A549 (cell line): ENCODE measurements around the gene RPH3AL.

Source experiments
- BHLHE40 ChIP-seq: IDR thresholded peaks from 2 replicates; pipeline ENCODE4 v1.6.1; 2012; ENCODE audit warnings: low read depth, low read length, inconsistent platforms
- EP300 ChIP-seq, 2 experiments: fragments of >200 bp; sonication (Bioruptor Twin); formaldehyde crosslinking; IDR thresholded peaks; 2 replicates in 1 of 2; 3 replicates in 1 of 2; pipeline ENCODE4 v1.6.1; 2016 to 2017
- JUN ChIP-seq, 2 experiments: fragments of >200 bp; sonication (Bioruptor Twin); formaldehyde crosslinking; IDR thresholded peaks; 2 replicates in 1 of 2; 3 replicates in 1 of 2; pipeline ENCODE4 v1.6.1; 2016 to 2017
- NPAS2 ChIP-seq: fragments of 250-450 bp; sonication (Bioruptor Pico); IDR thresholded peaks from 2 replicates; pipeline ENCODE4 v1.8.0; 2022; ENCODE audit warnings: mild to moderate bottlenecking, moderate library complexity, borderline replicate concordance
- PHF8 ChIP-seq: fragments of 200-600 bp; sonication (generic); IDR thresholded peaks from 2 replicates; pipeline ENCODE4 v1.6.1; 2016; ENCODE audit warnings: low read depth, mild to moderate bottlenecking, antibody characterized with exemption, moderate library complexity, borderline replicate concordance
- POLR2A ChIP-seq: IDR thresholded peaks from 2 replicates; pipeline ENCODE4 v1.6.1; 2012; ENCODE audit warnings: mild to moderate bottlenecking, low read length
- RFX5 ChIP-seq: fragments of 450-650 bp; IDR thresholded peaks from 2 replicates; pipeline ENCODE4 v1.7.1; 2014; ENCODE audit warnings: antibody characterized with exemption, mild to moderate bottlenecking, moderate library complexity
- TF ChIP-seq, protein P1 (sequence below): fragments of 200-600 bp; sonication (generic); IDR thresholded peaks from 2 replicates; pipeline ENCODE4 v1.6.1; 2016; ENCODE audit warnings: antibody characterized with exemption, mild to moderate bottlenecking, moderate library complexity
- TF ChIP-seq, protein P2 (sequence below): fragments of >200 bp; sonication (Bioruptor Twin); formaldehyde crosslinking; IDR thresholded peaks from 3 replicates; pipeline ENCODE4 v1.5.1; 2016

DNA sequence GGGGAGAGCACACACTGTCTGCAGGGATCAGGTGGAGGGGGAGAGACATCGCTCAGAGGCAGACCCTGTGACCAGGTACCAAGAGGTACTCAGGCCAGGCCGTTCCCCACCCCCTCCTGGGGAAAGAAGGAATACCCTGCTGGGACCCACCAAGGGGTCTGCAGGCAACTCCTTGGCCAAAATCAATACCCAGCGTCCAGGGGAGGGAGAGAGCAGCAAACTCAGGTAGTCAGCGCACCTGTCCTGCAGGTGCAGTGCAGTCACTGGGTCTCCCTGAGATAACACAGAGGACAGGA is 113.7 kb downstream of the RPH3AL start:
- TF ChIP-seq, protein P1, sequence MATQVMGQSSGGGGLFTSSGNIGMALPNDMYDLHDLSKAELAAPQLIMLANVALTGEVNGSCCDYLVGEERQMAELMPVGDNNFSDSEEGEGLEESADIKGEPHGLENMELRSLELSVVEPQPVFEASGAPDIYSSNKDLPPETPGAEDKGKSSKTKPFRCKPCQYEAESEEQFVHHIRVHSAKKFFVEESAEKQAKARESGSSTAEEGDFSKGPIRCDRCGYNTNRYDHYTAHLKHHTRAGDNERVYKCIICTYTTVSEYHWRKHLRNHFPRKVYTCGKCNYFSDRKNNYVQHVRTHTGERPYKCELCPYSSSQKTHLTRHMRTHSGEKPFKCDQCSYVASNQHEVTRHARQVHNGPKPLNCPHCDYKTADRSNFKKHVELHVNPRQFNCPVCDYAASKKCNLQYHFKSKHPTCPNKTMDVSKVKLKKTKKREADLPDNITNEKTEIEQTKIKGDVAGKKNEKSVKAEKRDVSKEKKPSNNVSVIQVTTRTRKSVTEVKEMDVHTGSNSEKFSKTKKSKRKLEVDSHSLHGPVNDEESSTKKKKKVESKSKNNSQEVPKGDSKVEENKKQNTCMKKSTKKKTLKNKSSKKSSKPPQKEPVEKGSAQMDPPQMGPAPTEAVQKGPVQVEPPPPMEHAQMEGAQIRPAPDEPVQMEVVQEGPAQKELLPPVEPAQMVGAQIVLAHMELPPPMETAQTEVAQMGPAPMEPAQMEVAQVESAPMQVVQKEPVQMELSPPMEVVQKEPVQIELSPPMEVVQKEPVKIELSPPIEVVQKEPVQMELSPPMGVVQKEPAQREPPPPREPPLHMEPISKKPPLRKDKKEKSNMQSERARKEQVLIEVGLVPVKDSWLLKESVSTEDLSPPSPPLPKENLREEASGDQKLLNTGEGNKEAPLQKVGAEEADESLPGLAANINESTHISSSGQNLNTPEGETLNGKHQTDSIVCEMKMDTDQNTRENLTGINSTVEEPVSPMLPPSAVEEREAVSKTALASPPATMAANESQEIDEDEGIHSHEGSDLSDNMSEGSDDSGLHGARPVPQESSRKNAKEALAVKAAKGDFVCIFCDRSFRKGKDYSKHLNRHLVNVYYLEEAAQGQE = no peak
- TF ChIP-seq PHF8 = no peak
- TF ChIP-seq, protein P2, sequence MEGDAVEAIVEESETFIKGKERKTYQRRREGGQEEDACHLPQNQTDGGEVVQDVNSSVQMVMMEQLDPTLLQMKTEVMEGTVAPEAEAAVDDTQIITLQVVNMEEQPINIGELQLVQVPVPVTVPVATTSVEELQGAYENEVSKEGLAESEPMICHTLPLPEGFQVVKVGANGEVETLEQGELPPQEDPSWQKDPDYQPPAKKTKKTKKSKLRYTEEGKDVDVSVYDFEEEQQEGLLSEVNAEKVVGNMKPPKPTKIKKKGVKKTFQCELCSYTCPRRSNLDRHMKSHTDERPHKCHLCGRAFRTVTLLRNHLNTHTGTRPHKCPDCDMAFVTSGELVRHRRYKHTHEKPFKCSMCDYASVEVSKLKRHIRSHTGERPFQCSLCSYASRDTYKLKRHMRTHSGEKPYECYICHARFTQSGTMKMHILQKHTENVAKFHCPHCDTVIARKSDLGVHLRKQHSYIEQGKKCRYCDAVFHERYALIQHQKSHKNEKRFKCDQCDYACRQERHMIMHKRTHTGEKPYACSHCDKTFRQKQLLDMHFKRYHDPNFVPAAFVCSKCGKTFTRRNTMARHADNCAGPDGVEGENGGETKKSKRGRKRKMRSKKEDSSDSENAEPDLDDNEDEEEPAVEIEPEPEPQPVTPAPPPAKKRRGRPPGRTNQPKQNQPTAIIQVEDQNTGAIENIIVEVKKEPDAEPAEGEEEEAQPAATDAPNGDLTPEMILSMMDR = no peak
- TF ChIP-seq EP300 (IDR thresholded peaks at IDR 0.05) = no peak
- TF ChIP-seq JUN (IDR thresholded peaks at IDR 0.05) = no peak
- TF ChIP-seq RFX5 = no peak
- TF ChIP-seq POLR2A = no peak
- no peak for TF ChIP-seq BHLHE40
- TF ChIP-seq NPAS2 (CRISPR knock-in tag) = no peak
